ENCODE results near the gene PEAR1.
"Not testable (repeated sequence)": the region's sequence is repeated elsewhere in the genome, so short reads cannot be mapped to it uniquely, and the experiment has no call there.

The PEAR1 gene

GRCh38 chr1:156923670-156924477, 30.4 kb downstream of the PEAR1 start:
- DNase-seq: no peak

GRCh38 chr1:156924478-156925153, 31.1 kb downstream of the PEAR1 start:
- no peak for DNase-seq

GRCh38 chr1:156925154-156926010, 31.9 kb downstream of the PEAR1 start:
- no peak for DNase-seq

- DNase-seq: no peak
Observed at GRCh38 chr1:156926175-156926574, 32.7 kb downstream of the PEAR1 start.

GRCh38 chr1:156926695-156927094, 33.2 kb downstream of the PEAR1 start:
- DNase-seq: not testable (repeated sequence)

- peak; percentile 31 for DNase-seq
Observed at GRCh38 chr1:156927215-156928042, 33.9 kb downstream of the PEAR1 start.

- DNase-seq: no peak
Observed at GRCh38 chr1:156928043-156928602, 34.6 kb downstream of the PEAR1 start.

GRCh38 chr1:156929596-156930238, 36.2 kb downstream of the PEAR1 start:
- no peak for DNase-seq

- no peak for DNase-seq
Observed at GRCh38 chr1:156930483-156930882, 37.0 kb downstream of the PEAR1 start.

GRCh38 chr1:156931211-156931952, 37.9 kb downstream of the PEAR1 start:
- no peak for DNase-seq

GRCh38 chr1:156931974-156932710, 38.6 kb downstream of the PEAR1 start:
- no peak for DNase-seq

GRCh38 chr1:156933136-156933535, 39.6 kb downstream of the PEAR1 start:
- no peak for DNase-seq

GRCh38 chr1:156935505-156936128, 42.1 kb downstream of the PEAR1 start:
- DNase-seq: no peak

GRCh38 chr1:156936191-156936590, 42.7 kb downstream of the PEAR1 start:
- DNase-seq: no peak

GRCh38 chr1:156936721-156937220, 43.3 kb downstream of the PEAR1 start:
- DNase-seq: no peak

- DNase-seq: no peak
Observed at GRCh38 chr1:156937883-156938282, 44.4 kb downstream of the PEAR1 start.

GRCh38 chr1:156938813-156939212, 45.3 kb downstream of the PEAR1 start:
- no peak for DNase-seq

- no peak for DNase-seq
Observed at GRCh38 chr1:156939786-156940334, 46.3 kb downstream of the PEAR1 start.

GRCh38 chr1:156941675-156942074, 48.2 kb downstream of the PEAR1 start:
- DNase-seq: no peak

All from DMS 273 treated with DMSO at 0.1 percent for 48 hours (cell line).